NOMO-1 (cell line): ENCODE results near the gene OSTC.

ENCODE experiments used
- DNase-seq, 2 experiments: peaks; one replicate each; lab custom pipeline; 2025; ENCODE audit not compliant: unreplicated experiment in 2 of 2; lab: John Stamatoyannopoulos, UW

Gene OSTC

GRCh38 chr4:108644237-108644636 is 6.2 kb upstream of the OSTC start:
- no peak for DNase-seq

- DNase-seq: no peak
Observed at GRCh38 chr4:108646706-108647105, 3.7 kb upstream of the OSTC start.

- DNase-seq: no peak
Observed at GRCh38 chr4:108649863-108650211, 562 bp upstream of the OSTC start.

DNA sequence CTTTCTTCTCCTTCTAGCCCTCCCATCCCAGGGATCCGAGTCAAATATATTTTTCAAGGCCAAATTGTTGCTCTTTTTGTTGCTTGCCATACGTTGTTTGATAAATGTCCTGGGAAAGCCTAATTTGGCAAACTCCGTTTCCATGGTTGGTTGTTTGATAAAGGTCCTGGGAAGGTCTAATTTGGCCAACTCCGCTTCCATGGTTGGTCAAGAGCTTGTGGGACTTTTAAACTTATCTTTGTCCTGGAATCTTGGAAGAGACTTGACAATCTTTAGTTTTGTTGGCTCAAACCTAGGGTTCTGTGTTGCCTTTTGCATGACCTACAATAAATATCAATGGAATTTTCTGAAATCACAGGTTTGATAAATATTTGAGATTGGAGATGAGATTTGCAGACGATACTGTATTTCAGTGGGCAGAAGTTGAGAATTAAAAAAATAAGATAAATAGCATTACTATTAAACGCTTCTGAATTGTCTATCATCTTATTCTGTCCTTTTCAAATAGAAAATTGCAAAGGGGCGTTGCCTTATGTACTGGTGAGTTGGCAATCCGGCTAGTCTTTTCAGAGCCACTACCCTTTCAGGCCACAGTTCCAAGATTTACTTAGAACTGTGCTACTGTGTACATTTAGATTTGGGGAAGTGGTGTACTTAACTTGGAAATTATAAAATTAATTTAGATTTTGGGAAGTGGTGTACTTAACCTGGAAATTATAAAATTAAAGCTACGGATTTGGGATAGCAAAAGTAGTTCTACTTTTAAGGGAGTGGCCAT is 804 bp downstream of the OSTC start:
- DNase-seq: peak; percentile 44 to 79

- DNase-seq: no peak
Observed at GRCh38 chr4:108662629-108663028, 12.2 kb downstream of the OSTC start.

DNA sequence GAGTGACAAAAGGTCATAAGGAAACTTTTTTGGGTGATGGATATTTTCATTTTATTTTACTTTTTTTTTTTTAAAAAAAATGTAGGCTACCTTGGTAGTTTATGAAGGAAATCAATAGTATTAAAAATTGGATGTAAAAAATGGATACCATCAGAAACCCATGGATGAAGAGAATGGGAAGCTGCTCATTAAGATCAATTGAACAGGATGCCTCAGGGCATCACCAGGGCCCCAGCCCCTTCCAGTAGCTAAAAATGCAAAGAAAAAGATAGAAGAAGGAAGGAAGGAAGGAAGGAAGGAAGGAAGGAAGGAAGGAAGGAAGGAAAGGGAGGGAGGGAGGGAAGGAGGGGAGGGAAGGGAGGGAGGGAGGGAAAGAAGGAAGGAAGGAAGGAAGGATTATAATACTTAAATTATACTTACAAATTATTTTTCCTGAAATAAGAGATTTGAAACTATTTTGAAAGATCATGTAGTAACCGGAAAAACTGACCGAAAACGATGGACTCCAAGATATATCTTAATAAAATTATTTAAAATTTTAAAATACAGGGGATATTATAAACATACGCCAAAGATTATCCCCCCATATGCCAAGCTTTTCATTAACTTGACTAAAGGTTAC is 24.1 kb downstream of the OSTC start:
- no peak for DNase-seq

DNA sequence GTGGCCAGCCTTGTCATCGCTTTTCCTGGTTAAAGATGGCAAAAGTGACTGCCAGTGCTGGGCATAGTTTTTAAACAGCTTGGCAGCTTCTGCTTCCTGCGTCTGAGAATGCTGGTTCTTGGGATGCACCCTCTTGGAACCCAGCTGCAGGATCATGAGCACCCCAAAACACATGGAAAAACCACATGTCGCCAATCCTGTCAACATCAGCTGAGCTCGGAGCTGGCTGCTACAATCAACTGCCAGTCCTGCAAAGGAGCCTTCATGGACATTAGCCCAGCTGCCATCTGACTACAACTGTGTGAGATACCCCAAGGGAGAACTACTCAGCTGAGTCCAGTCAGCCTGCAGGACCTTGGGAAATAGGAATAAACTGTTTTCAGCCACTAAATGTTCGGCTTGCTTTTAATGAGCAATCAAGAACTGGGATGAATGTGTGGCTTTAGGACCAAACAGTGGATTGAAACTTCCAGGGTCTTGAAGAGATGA is 31.0 kb downstream of the OSTC start:
- DNase-seq: no peak

GRCh38 chr4:108683479-108683878 is 33.1 kb downstream of the OSTC start:
- no peak for DNase-seq

DNA sequence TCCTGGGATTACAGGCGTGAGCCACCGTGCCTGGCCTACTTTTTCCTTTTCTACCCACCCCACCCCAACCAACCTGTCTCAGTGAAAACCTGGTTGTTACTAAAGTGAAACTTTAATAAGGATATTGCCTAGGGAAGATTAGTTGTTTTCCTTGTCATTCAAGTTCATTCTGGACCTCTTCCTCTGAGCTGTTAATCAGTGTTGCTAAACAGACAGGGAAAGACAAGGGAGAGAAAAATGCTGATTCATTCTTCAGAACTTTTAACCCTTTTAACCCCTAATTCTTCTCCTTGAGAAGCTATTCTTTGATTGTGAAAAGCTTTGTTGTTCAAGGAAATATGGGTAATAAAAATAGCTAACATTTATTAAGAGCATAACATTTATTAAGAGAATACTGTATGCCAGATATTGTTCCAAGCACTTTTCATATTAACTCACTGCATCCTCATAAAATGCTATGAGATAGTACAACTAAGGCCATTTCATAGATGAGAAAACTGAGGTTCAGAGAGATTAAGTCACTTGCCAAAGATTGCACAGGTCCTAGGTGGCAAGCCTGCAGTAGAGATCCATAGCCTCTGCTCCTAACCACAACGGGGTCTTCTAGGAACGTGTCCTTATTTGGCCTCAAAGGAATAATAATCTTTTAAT is 34.8 kb downstream of the OSTC start:
- DNase-seq: no peak

DNA sequence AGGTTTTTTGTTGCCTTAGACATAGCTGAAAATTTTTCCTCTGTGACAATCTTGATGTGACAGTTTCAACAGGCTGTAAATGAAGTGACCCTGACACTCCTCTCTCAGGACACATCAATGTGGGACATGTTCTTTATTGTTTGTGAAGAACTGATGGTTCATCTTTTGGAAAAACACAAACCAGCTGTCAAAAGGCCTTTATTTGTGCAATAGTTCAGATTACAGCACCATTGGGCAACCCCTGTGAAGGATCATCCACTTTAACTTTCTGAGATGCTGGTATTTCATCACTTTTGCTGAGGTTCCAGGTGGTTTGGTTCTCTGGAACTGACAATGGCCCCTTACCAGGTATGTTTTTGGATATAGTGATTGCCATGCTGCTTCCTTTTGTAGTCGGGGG is 40.3 kb downstream of the OSTC start:
- no peak for DNase-seq

GRCh38 chr4:108693211-108693610 is 42.8 kb downstream of the OSTC start:
- no peak for DNase-seq

DNA sequence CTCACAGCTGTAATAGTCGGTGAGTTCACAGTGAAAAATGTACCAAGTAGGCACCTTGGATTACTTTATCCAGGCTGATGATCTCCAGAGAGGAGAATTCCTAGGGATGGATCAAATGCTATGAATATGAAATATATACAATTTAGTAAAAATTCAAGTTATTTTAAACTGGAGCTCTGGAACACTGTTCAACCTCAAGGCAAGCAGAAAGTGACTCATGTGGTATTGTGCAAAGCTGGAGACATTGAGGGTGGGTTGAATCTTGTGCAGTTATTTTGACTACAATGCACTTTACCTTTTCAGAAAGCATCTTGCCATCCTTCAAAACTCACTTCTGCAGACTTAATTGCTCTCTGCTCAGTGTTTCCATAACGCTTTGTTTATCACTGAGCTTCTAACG is 43.4 kb downstream of the OSTC start:
- DNase-seq: no peak

GRCh38 chr4:108694423-108694822 is 44.0 kb downstream of the OSTC start:
- no peak for DNase-seq

GRCh38 chr4:108695062-108695461 is 44.7 kb downstream of the OSTC start:
- no peak for DNase-seq

- DNase-seq: no peak
Observed at GRCh38 chr4:108696160-108696559, 45.8 kb downstream of the OSTC start.

GRCh38 chr4:108700081-108700757 is 49.8 kb downstream of the OSTC start:
- DNase-seq: no peak

DNA sequence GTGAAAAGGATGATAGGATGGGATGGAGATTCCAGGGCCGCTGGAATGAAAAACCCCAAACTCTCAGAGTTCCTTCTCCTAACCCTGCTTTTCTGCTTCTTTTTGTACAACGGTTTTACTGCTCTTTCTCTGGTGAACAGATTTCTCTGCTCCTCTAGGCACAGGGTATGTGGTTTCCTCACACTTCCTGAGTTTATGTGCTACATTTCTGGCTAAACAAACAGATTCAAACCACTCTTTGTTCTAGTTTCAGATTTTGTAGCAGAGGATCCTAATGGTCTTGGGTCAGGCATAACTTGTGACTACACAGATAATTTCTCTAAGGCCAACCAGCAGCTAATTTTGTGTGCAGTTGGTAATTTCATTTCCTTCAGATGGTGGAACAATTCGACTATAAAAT is 52.6 kb downstream of the OSTC start:
- no peak for DNase-seq

DNA sequence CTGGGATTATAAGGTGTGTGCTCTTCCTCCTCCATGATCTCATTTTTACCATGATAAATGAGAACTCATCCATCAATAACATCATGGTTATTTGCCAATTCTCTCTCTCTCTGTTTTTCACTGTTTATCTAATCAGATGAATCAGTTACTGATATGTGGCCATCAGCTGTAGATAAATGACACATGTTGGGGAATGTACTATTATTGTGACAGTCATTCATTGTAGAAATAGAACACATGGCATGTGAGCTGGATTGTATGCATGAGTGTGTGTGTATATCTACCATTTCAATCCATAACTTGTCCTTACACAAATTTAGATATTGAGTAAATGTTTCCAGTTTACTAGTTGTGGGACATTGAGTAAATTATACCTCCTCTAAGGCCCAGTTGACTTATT is 53.0 kb downstream of the OSTC start:
- no peak for DNase-seq

DNA sequence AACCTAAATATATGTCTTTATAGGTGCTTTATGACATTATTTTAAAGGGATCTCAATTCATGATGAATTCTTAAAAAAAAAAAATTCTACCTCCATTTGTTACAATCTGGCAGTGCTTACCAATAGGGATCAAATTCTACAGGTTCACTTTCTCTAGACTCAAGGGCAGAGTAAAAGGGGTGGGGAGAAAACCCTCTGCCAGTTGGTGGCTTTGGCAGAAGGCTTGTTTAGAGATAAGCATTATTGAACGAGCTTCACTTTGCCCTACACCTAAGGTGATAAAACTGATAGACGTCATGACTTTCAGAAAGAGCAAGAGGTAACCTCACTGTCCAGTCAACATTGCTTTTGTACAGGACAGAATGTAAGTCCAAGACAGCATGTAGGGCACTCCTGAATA is 53.6 kb downstream of the OSTC start:
- DNase-seq: no peak

GRCh38 chr4:108706289-108706688 is 55.9 kb downstream of the OSTC start:
- no peak for DNase-seq

GRCh38 chr4:108709234-108709633 is 58.8 kb downstream of the OSTC start:
- no peak for DNase-seq
